ENCODE data around the gene CNDP1.
"Not testable (repeated sequence)": the region's sequence is repeated elsewhere in the genome, so short reads cannot be mapped to it uniquely, and the experiment has no call there.

The CNDP1 gene, protein sequence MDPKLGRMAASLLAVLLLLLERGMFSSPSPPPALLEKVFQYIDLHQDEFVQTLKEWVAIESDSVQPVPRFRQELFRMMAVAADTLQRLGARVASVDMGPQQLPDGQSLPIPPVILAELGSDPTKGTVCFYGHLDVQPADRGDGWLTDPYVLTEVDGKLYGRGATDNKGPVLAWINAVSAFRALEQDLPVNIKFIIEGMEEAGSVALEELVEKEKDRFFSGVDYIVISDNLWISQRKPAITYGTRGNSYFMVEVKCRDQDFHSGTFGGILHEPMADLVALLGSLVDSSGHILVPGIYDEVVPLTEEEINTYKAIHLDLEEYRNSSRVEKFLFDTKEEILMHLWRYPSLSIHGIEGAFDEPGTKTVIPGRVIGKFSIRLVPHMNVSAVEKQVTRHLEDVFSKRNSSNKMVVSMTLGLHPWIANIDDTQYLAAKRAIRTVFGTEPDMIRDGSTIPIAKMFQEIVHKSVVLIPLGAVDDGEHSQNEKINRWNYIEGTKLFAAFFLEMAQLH

DNA sequence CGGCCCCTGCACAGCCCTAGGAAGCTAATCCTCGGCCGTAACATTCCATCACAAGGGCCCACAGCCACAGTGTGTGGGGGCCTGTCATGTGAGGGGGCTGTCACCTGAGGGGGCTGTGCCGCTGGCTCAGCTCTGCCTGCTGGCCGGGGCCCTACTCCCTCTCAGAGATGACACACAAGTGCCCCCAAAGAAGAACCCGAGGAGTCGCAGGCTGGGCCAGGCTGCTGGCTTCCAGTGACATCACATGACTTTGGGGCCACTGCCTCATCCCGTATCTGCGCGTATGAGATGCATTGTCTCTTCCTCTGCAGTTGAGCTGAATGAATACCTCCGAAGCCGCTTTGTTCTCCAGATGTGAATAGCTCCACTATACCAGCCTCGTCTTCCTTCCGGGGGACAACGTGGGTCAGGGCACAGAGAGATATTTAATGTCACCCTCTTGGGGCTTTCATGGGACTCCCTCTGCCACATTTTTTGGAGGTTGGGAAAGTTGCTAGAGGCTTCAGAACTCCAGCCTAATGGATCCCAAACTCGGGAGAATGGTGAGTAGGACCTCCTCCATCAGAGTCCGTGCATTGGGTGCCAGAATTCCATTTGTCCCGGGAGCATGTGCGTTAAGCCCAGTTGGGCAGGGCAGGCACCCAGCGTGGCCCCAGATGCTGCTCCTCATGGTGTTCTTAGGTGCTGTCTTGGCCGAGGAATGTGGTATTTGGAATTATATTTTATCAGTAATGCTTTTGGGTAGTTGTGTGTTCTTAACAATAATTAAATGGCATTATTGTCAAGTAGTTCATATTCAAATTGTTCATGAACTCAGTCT lies at the start of gene CNDP1:
Gene CNDP1, plus strand, starts transcription at position 351 of the 820 bp plus-strand sequence. Its CDS starts 168 bp downstream, at position 519.
- no peak for DNase-seq (ENCODE audit: low spot score)

DNA sequence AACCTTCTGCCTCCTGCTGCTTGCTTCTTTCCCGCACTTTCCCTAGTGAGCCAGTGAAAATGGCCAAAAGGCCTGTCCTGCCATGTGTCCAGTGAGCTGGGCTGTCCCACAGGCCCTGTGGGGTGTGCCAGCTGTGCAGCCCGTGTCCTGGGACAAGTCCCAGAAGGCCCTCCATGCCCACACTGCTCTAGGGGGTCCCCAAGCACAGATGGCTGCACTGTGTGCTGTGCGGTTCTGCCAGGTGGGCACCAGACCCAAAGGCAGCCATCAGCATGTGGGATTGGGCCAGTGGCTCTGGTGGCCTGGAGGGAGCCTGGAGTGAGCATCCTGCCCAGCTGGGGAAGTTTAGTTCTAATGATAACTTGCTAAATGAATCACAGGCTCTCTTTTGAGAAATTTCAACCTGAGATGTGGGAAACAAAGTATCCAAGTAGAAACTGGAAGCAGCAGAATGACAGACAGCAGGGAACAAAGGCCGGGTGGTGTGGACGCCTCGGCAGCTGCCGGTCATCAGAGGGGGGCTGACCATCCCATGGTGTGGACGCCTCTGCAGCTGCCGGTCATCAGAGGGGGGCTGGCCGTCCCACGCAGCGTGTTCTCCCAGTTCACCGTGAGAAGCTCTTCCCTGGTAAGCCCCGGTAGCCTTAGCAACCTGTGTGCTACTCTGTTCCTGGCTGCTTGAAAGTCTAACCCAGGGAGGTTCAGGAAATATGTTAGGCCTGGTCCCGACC lies 48.0 kb upstream of the CNDP1 start:
- no peak for DNase-seq (ENCODE audit: low spot score)

GRCh38 chr18:74488354-74488753 lies 45.9 kb upstream of the CNDP1 start:
- no peak for DNase-seq (ENCODE audit: low spot score)

DNA sequence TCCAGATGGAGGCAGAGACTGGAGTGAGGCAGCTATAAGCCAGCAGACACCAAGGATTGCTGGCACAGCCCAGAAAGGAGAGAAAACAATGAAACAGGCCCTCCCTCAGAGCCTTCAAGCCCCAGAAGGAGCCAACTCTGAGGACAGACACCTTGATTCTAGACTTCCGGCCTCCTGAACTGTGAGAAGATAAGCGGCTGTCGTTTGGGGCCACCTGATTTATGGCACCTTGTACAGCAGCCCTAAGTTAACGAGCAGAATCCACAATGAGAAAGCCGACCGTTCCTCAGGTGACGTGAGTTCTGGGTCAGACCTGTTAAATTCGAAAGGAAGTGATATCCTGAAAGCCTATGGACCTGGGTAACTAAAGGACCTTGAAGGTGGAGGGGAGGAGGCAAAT lies 45.4 kb upstream of the CNDP1 start:
- DNase-seq (ENCODE audit: low spot score), result no peak

GRCh38 chr18:74489676-74490075 lies 44.6 kb upstream of the CNDP1 start:
- no peak for DNase-seq (ENCODE audit: low spot score)

GRCh38 chr18:74492259-74492658 lies 42.0 kb upstream of the CNDP1 start:
- DNase-seq (ENCODE audit: low spot score), result no peak

DNA sequence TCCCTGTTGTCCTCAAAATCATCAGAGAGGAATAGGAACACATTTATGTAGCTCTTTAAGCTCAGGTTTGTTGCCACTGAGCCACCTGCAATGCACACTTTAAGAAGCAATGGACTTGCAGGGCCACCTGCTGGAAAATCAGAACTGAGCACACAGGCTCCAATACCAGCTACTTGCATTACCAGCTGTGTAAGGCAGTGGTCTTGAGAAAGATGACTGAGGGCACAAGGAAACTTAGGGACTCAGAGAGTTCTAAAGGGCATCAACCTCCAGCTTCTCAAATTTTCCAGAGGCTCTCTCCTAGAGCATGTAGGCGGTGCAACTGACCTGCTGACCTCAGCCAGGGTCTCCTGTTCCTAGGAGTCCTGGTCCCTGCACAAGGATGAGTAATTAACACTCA lies 40.6 kb upstream of the CNDP1 start:
- DNase-seq (ENCODE audit: low spot score), result peak; percentile 26

DNA sequence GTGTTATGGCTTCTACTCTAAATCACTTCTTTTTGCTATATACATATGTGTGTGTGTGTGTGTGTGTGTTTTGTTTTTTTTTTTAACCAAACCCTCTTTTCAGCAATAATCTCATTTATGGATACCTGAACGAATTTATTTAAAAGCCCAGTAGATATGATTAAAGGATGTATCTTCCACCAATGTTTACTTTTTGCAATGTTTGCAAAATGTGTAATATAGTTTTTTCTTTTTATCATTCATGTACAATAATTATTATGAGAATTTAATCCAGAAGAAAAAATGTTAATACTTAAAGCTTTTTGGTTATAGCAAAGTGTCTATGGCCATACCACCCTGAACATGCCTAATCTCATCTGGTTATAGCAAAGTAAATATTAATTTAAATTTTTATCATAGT lies 39.8 kb upstream of the CNDP1 start:
- DNase-seq (ENCODE audit: low spot score), result no peak

DNA sequence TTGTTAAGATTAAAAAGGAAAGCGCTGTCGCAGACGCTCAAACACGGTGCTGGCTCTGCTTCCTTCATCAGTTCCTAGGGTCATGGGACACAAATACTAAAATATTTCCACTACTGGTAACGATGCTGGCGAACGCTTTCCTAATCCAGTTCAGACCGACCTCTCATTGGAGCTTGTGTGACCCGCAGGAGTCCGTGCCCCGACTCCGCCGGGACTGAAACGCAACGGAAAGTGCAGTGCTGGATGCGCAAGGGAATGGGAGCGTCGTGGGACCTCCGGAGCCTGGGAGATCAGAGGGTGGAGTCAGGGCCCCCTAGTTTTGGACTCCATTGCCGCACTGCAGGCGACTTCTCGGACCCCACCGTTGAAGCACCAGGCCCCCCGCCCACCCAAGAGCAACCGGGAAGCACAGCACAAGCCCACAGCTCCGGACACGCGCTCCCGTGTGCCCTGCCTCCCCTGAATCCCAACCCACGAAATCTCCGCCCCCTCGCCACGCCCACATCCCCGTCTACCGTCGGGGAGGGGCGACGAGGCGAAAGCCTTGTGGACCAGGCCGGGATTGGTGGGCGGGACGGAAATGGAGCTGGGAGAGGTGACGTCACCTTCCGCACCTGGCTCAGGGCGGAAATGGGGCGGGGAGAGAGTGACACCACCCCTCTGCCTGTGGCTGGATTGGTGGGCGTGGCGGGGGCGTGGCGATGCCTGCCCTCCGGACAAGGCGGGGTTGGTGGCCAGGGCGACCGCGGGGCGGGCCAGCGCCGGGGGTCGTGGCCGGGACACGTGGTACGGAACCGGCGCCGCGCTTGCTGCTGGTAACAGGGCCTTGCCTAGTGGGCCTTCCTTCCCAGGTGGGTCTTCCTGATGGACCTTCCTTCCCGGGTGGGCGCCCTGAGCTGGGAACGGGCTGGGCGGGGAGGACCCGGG lies 38.5 kb upstream of the CNDP1 start, which contains the start of gene CNDP2:
Gene CNDP2, plus strand, starts transcription at position 783 of the 927 bp plus-strand sequence. CDS start 3,611 bp downstream, outside the sequence.
- peak; percentile 97 for DNase-seq (ENCODE audit: low spot score)

GRCh38 chr18:74496508-74497323 lies 37.6 kb upstream of the CNDP1 start:
- peak; percentile 56 for DNase-seq (ENCODE audit: low spot score)

DNA sequence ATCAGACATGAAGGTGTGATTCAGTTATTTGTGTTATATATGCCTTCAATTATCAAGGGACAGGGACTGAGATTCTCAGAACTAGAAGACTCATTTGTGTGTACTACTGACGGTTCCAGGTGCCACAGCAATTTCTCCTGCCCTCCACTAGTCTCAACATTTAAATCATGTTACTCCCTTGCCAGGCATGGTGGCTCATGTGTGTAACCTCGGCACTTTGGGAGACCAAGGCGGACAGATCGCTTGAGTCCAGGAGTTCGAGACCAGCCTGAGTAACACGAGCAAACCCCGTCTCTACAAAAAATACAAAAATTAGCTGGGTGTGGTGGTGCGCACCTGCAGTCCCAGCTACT lies 37.0 kb upstream of the CNDP1 start:
- DNase-seq (ENCODE audit: low spot score), result no peak

DNA sequence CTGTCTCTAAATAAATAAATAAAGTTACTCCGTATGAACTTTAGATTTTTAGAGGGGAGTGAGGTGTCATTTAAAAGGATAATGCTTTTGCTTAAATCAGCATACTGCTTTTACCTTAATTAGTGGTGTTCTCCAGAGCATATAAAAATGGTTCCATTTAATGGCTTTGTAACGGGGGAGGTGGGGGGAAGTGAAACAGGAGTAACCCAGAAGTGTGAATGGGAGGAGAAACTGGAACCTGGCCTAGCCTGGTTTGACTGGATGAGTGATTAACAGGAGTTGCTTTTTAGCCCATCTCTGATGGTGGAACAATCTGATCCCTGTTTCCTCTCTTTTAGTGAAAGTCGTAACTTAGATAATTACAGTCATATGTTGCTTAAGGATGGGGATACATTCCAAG lies 36.5 kb upstream of the CNDP1 start:
- no peak for DNase-seq (ENCODE audit: low spot score)

DNA sequence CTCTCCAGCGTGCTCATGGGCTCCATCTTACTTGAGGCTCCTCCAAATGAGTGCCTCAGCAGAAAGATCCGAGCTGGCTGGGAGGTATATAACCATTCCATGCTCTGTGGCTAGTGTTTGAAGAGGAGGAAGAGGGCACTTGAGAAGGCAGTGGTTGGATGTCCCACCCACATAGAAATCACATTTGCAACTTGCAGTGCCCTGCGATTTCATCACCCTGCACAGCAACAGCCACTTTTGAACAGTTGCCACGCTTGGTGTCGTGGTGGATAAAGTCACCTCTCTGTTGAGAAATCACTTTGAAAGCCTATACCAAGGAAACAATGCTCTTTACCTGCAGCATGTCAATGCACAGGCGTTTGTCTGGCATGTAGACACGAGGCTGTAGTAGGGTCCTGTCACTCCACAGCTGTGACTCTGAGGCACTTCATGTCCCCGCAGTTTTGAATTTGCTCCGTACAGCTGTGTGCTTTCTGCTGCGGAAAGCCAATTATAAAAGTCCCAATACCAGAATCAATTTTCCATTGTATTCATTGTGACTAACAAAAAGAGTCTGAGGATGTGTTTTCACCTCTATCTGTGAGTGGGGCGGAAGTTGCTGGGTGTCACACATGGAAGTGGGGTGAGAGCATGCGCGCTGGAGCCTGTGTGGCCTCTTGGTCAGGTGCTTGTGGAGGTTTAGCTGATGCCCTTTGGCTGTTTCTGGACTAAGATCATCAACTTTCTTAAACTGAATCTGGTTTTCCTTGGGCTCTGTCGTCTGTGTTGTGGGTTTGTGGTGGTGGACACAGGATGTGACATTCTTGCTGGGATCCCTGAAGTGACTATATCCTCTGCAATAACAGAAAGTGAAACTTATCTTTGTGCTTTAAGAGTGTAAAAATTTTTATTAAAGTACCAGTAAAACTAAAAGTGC lies 35.3 kb upstream of the CNDP1 start:
- DNase-seq (ENCODE audit: low spot score), result peak; percentile 59

DNA sequence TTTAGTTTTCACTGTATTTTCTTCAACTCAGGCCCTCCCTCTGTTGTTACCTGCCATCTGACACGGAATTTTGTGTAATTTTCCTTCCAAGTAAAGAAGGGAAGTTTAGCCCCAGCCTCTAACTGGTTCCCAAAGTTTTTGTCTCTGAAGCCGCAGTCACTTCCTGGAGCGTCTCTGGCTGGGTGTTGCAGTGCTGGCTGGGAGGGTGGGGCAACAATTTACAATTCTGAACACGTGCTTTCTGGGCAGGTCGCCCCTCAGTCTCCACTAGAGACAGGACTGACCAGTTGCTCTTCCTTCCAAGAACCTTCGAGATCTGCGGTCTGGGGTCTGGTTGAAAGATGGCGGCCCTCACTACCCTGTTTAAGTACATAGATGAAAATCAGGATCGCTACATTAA lies 34.7 kb upstream of the CNDP1 start:
- peak; percentile 55 for DNase-seq (ENCODE audit: low spot score)

DNA sequence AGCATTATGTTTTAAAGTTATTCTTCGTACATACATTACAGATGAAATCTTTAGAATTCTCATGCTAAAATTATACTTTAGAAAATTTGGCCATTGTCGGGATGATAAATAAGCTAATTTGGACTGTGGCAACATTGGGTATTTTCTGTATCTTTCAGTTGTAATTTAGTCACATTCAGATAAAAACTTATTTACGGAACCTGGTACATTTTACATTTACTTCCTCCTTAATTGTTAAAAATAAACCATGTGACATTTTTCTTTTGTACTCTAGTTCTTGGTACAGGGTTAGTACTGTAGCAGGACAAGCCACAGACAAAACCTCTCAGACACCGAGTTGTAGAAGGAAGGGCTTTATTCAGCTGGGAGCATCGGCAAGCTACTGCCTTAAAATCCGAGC lies 33.9 kb upstream of the CNDP1 start:
- no peak for DNase-seq (ENCODE audit: low spot score)

DNA sequence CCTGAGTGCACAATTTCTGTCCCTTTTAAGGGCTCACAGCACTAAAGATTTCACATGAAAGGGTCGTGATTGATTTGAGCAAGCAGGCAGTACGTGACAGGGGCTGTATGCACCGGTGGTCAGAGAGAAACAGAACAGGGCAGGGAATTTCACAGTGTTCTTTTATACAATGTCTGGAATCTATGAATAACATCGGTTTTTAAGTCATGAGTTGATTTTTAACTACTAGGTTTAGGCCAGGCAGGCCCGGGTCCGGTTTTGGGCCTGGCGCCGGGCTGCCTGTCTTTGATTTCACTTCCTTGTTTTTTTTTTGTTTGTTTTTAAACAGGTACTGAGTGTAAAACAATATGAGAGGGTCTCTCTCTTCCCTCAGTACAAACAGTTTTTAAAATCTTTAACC lies 33.5 kb upstream of the CNDP1 start:
- not testable (repeated sequence) for DNase-seq (ENCODE audit: low spot score)

DNA sequence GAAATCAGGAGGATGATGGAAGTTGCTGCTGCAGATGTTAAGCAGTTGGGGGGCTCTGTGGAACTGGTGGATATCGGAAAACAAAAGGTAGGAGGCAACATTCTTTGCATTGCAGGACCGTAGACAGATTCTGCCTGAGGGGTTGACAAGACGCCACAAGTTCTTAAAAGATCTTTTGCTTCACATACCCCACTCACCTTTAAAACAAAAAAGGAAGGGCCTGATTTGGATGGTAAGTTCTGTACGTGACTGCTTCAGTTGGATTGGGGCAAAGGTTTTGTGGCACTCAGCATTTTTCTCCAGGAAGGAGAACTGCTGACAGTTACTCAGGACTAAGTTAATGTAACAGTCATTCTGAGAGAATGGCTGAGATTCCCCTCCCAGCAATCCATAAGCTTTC lies 32.9 kb upstream of the CNDP1 start:
- no peak for DNase-seq (ENCODE audit: low spot score)

GRCh38 chr18:74503137-74503536 lies 31.2 kb upstream of the CNDP1 start:
- DNase-seq (ENCODE audit: low spot score), result no peak

- no peak for DNase-seq (ENCODE audit: low spot score)
Observed at GRCh38 chr18:74505776-74506175, 28.5 kb upstream of the CNDP1 start.
